NCI-H187 (cell line): Measurements from ENCODE around the gene MANBA.
"Not testable (repeated sequence)": the region's sequence is repeated elsewhere in the genome, so short reads cannot be mapped to it uniquely, and the experiment has no call there.

Experiments used
- DNase-seq, 2 experiments: peaks; one replicate each; lab custom pipeline; 2025; lab: John Stamatoyannopoulos, UW

The MANBA gene

GRCh38 chr4:102620697-102621497, 139.9 kb downstream of the MANBA start:
- peak in 1 of 2 experiments; percentile 25 for DNase-seq

- DNase-seq: not testable (repeated sequence)
Measured at GRCh38 chr4:102619776-102620631, 140.8 kb downstream of the MANBA start.

GRCh38 chr4:102619021-102619420, 141.7 kb downstream of the MANBA start:
- not testable (repeated sequence) for DNase-seq

GRCh38 chr4:102616636-102617035, 144.1 kb downstream of the MANBA start:
- no peak for DNase-seq

- DNase-seq: no peak
Measured at GRCh38 chr4:102614801-102615200, 146.0 kb downstream of the MANBA start.

- no peak for DNase-seq
Measured at GRCh38 chr4:102612824-102613366, 147.9 kb downstream of the MANBA start.

GRCh38 chr4:102612210-102612609, 148.6 kb downstream of the MANBA start:
- no peak for DNase-seq

GRCh38 chr4:102610476-102610875, 150.3 kb downstream of the MANBA start:
- no peak for DNase-seq

GRCh38 chr4:102610007-102610406, 150.8 kb downstream of the MANBA start:
- DNase-seq: no peak

GRCh38 chr4:102608190-102608589, 152.6 kb downstream of the MANBA start:
- no peak for DNase-seq

- no peak for DNase-seq
Measured at GRCh38 chr4:102606846-102607450, 153.8 kb downstream of the MANBA start.

- DNase-seq: no peak
Measured at GRCh38 chr4:102606261-102606660, 154.5 kb downstream of the MANBA start.

GRCh38 chr4:102604222-102604940, 156.4 kb downstream of the MANBA start:
- no peak for DNase-seq

GRCh38 chr4:102601586-102602227, 159.1 kb downstream of the MANBA start:
- no peak for DNase-seq

- no peak for DNase-seq
Measured at GRCh38 chr4:102600689-102601088, 160.1 kb downstream of the MANBA start.

GRCh38 chr4:102599886-102600285, 160.9 kb downstream of the MANBA start:
- DNase-seq: no peak

GRCh38 chr4:102599455-102599854, 161.3 kb downstream of the MANBA start:
- DNase-seq: no peak

- no peak for DNase-seq
Measured at GRCh38 chr4:102598762-102599374, 161.9 kb downstream of the MANBA start.

GRCh38 chr4:102598086-102598761, 162.5 kb downstream of the MANBA start:
- peak; percentile 20 to 32 for DNase-seq

- DNase-seq: no peak
Measured at GRCh38 chr4:102596532-102596931, 164.2 kb downstream of the MANBA start.
